ENCODE measurements around the gene CAGE1.
"Not testable (repeated sequence)": the region's sequence is repeated elsewhere in the genome, so short reads cannot be mapped to it uniquely, and the experiment has no call there.

GRCh38 chr6:7344773-7345450 lies 44.6 kb downstream of the CAGE1 start:
- not testable (repeated sequence) for TF ChIP-seq MYB (IDR thresholded peaks at IDR 0.05; ENCODE audit: borderline replicate concordance, low read depth, low read length); CBFB (IDR thresholded peaks at IDR 0.05; ENCODE audit: low read depth); POLR2A (IDR thresholded peaks at IDR 0.05; ENCODE audit: low read depth, low read length); SIN3A (IDR thresholded peaks at IDR 0.05; ENCODE audit: low read depth, low read length); ZNF217 (IDR thresholded peaks at IDR 0.05); MXI1 (IDR thresholded peaks at IDR 0.05; ENCODE audit: low read depth, low read length); RAD21 (IDR thresholded peaks at IDR 0.05; ENCODE audit: insufficient read depth, low read depth, low read length); EP300 (IDR thresholded peaks at IDR 0.05; ENCODE audit: borderline replicate concordance in 1 of 2, control insufficient read depth in 1 of 2, low read depth in 2 of 2, low read length in 2 of 2); ATF3 (IDR thresholded peaks at IDR 0.05; ENCODE audit: borderline replicate concordance, extremely low read depth, low read depth, low read length); CEBPB (IDR thresholded peaks at IDR 0.05; ENCODE audit: borderline replicate concordance in 1 of 2, low read depth in 2 of 2, low read length in 2 of 2)

All from GM12878 (cell line).